ENCODE results near the gene HBD. TPM values are rescaled to one million over a fixed set of nuclear protein-coding genes. Genes with fewer than 3 reads are reported as not detected.

Gene HBD
- total RNA-seq, 1 experiment from 2014 or later = not detected

DNA sequence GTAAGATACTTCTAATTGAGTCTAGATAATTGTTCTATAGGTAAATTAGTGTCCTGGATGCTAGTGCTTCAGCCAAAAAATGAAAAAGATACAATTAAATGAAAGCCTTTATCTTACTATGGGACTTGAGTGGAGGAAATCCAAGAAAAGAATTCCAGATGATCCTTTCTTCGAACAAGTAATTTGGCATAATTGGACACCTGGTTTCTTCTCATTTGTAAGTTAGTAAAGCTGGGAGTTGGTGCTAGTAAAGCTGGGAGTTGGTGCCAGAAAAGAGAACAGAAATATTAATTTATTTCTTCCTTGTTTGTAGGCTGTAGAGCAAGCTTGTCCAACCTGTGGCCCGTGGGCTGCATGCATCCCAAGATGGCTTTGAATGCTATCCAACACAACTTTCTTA, 46.1 kb downstream of the HBD start:
- no peak for DNase-seq (ENCODE audit: low spot score)

Other genes starting within 250 kb of the HBD start
- not detected in 2 replicates for gene OR51L1, start 239.6 kb downstream of the HBD start, total RNA-seq (2014; rRNA removed; shearing (Covaris generic))
- gene OR52J3, start 188.0 kb downstream of the HBD start, total RNA-seq (2014; rRNA removed; shearing (Covaris generic)) = not detected in 2 replicates
- not detected in 2 replicates for gene OR52E2, start 174.9 kb downstream of the HBD start, total RNA-seq (2014; rRNA removed; shearing (Covaris generic))
- gene OR52E1, start 164.9 kb downstream of the HBD start, total RNA-seq (2014; rRNA removed; shearing (Covaris generic)) = not detected in 2 replicates
- gene OR52A5, start 96.1 kb downstream of the HBD start, total RNA-seq (2014; rRNA removed; shearing (Covaris generic)) = not detected in 2 replicates
- gene OR52A1, start 79.7 kb downstream of the HBD start, total RNA-seq (2014; rRNA removed; shearing (Covaris generic)) = not detected in 2 replicates
- gene OR51V1, start 33.8 kb downstream of the HBD start, total RNA-seq (2014; rRNA removed; shearing (Covaris generic)) = not detected in 2 replicates
- gene HBB, start 7.4 kb downstream of the HBD start, total RNA-seq (2014; rRNA removed; shearing (Covaris generic)) = not detected in 2 replicates
- not detected in 2 replicates for gene HBG1, start 15.4 kb upstream of the HBD start, total RNA-seq (2014; rRNA removed; shearing (Covaris generic))
- 1.1 and 1.6 TPM in 2 replicates for gene HBG2, start 20.3 kb upstream of the HBD start, total RNA-seq (2014; rRNA removed; shearing (Covaris generic))
- 25.6 and 49.9 TPM in 2 replicates for gene HBE1, start 35.5 kb upstream of the HBD start, total RNA-seq (2014; rRNA removed; shearing (Covaris generic))
- 11.3 and 12.8 TPM in 2 replicates for gene OR51B4, start 67.5 kb upstream of the HBD start, total RNA-seq (2014; rRNA removed; shearing (Covaris generic))
- gene OR51B2, start 89.8 kb upstream of the HBD start, total RNA-seq (2014; rRNA removed; shearing (Covaris generic)) = 0.29 and 1.5 TPM in 2 replicates
- 17.4 and 17.7 TPM in 2 replicates for gene OR51B5, start 109.0 kb upstream of the HBD start, total RNA-seq (2014; rRNA removed; shearing (Covaris generic))
- not detected in 2 replicates for gene OR51B6, start 117.0 kb upstream of the HBD start, total RNA-seq (2014; rRNA removed; shearing (Covaris generic))
- not detected in 2 replicates for gene OR51M1, start 149.3 kb upstream of the HBD start, total RNA-seq (2014; rRNA removed; shearing (Covaris generic))
- not detected in 2 replicates for gene OR51Q1, start 187.6 kb upstream of the HBD start, total RNA-seq (2014; rRNA removed; shearing (Covaris generic))
- gene OR51I1, start 207.0 kb upstream of the HBD start, total RNA-seq (2014; rRNA removed; shearing (Covaris generic)) = 0.55 TPM in 1 of 2 replicates, not detected in the other
- gene OR51I2, start 214.8 kb upstream of the HBD start, total RNA-seq (2014; rRNA removed; shearing (Covaris generic)) = not detected in 2 replicates

Data from A172 (cell line).